GM11168 (cell line): ENCODE results near the gene G0S2.

Source experiments
- in situ Hi-C: fragments of 300-500 bp; cut with MboI; formaldehyde crosslinking; loops from one replicate; pipeline ENCODE4 v1.12.0; 2022; ENCODE audit warnings: low sequenced_read_pairs; ENCODE audit not compliant: unreplicated experiment

The G0S2 gene

GRCh38 chr1:209674957-209675564 lies at the start of gene G0S2:
G0S2 (plus strand) TSS chr1:209675412; CDS start chr1:209675685, 273 bp downstream.
- in situ Hi-C loops = no loop called here

GRCh38 chr1:209625791-209626285 lies 49.4 kb upstream of the G0S2 start:
- in situ Hi-C loops = no loop called here

GRCh38 chr1:209626346-209627026 lies 48.7 kb upstream of the G0S2 start:
- in situ Hi-C loops = no loop called here

- in situ Hi-C loops = no loop called here
Measured at GRCh38 chr1:209627027-209627731, 48.0 kb upstream of the G0S2 start.

GRCh38 chr1:209627732-209628196 lies 47.4 kb upstream of the G0S2 start:
- in situ Hi-C loops = no loop called here

GRCh38 chr1:209628618-209629299 lies 46.5 kb upstream of the G0S2 start:
- in situ Hi-C loops = no loop called here

- in situ Hi-C loops = loop anchor here (5.0 kb wide), 1 partner anchor 38 kb away; no protein-coding TSS in a partner anchor
Measured at GRCh38 chr1:209629621-209630382, 45.4 kb upstream of the G0S2 start.

- in situ Hi-C loops = loop anchor here (5.0 kb wide), 1 partner anchor 38 kb away; no protein-coding TSS in a partner anchor
Measured at GRCh38 chr1:209630383-209631225, 44.6 kb upstream of the G0S2 start.

- in situ Hi-C loops = loop anchor here (5.0 kb wide), 1 partner anchor 41 kb away; no protein-coding TSS in a partner anchor
Measured at GRCh38 chr1:209633335-209633997, 41.7 kb upstream of the G0S2 start.

GRCh38 chr1:209634005-209634737 lies 41.0 kb upstream of the G0S2 start:
- in situ Hi-C loops = loop anchor here (5.0 kb wide), 1 partner anchor 42 kb away; no protein-coding TSS in a partner anchor

- in situ Hi-C loops = no loop called here
Measured at GRCh38 chr1:209635850-209636249, 39.4 kb upstream of the G0S2 start.

GRCh38 chr1:209641832-209642172 lies 33.4 kb upstream of the G0S2 start:
- in situ Hi-C loops = no loop called here

- in situ Hi-C loops = no loop called here
Measured at GRCh38 chr1:209642816-209643215, 32.4 kb upstream of the G0S2 start.

GRCh38 chr1:209643285-209644020 lies 31.8 kb upstream of the G0S2 start:
- in situ Hi-C loops = no loop called here

GRCh38 chr1:209645574-209646452 lies 29.4 kb upstream of the G0S2 start:
- in situ Hi-C loops = no loop called here

GRCh38 chr1:209646558-209646957 lies 28.7 kb upstream of the G0S2 start:
- in situ Hi-C loops = no loop called here
